HG02852 (cell line): ENCODE results near the gene DUS2.

Experiments used
- ATAC-seq: cut with Tn5 transposase; IDR thresholded peaks from one replicate; pipeline ENCODE4 v1.9.1; 2021; ENCODE audit warnings: mild to moderate bottlenecking, moderate library complexity; ENCODE audit not compliant: unreplicated experiment

The DUS2 gene

DNA sequence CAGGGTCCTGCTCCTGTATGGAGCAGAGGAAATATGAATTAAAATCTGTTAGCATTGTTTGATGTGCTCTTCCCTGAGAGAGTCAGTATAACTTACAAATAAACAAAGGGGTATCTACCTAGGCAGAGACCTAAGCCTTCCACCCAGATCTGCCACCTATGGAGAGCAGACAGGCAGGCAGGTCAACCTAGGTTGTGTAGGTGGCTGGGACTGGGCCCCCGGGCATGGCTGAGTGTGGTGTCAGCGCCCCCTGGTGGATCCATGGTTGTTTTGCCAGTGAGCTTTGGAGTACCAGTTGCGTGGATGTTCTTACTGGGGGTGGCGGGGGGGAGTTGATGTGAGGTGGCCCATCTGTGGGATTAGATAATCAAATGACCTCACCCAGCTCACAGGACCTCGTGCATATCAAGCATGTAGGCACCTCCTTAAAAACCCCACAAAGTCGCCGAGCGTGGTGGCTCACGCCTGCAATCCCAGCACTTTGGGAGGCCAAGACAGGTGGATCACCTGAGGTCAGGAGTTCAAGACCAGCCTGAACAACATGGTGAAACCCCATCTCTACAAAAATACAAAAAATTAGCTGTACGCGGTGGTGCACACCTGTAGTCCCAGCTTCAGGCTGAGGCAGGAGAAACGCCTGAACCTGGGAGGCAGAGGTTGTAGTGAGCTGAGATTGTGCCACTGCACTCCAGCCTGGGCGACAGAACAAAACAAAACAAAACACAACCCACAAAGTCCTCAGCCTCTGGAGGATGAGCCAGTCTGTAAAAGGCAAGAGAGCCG, 17.6 kb downstream of the DUS2 start:
- peak; percentile 75 for ATAC-seq

DNA sequence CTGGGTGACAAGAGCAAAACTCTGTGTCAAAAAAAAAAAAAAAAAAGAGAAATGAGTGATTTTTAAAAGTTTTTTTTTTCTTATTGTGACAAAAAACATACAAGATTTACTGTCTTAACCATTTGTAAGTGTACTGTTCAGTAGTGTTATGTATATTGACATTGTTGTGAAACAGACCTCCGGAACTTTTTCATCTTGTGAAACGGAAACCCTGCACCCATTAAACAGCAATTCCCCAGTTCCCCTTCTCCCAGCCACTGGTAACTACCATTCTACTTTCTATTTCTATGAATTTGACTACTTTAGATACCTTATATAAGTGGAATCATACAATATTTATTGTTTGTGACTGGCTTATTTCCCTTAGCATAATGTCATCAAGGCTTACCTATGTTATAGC, 18.7 kb downstream of the DUS2 start:
- ATAC-seq: no peak

DNA sequence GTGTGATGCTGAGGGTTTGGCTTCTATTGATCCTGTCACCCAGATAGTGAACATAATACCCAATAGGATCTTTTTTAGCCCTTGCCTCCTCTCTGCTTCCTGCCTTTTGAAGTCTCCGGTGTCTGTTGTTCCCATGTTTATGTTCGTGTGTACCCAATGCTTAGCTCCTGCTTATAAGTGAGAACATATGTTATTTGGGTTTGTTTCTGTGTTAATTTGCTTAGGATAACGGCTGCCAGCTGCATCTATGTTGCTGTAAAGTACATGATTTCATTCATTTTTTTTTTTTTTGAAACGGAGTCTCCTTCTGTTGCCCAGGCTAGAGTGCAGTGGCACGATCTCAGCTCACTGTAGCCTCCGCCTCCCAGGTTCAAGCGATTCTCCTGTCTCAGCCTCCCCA, 23.0 kb downstream of the DUS2 start:
- ATAC-seq: no peak

DNA sequence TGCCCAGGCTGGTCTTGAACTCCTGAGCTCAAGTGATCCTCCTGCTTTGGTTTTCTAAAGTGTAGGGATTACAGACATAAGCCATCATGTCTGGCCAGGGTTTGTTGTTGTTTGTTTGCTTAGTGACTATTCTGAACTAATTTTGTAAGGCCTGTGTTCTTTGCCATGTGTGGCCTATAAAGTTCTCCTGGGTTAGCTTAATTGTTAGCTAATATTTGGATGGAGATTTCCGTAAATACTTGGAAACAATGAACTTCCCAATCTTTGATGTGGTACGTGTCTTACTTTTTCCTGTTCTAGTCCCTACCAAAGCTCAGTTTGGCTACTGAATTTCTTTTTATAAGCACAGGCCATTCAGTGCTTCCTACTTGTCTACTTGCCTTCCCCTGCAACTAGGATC, 24.9 kb downstream of the DUS2 start:
- ATAC-seq: no peak

DNA sequence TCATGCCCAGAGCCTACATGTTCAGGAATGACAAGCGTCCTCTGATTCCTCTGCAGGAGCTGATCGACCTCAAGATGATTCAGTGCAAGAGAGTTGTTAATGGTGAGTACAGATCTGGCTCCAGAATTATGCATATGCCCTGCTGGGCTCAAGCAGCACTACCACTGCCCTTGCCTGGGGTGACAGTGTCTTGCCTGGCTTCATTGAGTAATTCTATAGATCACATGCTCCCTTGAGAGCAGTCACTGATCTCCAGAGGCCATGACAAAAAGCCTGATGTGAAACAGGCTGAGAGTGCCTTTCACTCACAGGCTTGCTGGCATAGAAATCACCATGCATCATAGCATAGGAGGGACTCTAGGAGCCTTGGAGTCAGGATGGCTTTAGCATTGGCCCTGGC, 26.4 kb downstream of the DUS2 start:
- no peak for ATAC-seq

DNA sequence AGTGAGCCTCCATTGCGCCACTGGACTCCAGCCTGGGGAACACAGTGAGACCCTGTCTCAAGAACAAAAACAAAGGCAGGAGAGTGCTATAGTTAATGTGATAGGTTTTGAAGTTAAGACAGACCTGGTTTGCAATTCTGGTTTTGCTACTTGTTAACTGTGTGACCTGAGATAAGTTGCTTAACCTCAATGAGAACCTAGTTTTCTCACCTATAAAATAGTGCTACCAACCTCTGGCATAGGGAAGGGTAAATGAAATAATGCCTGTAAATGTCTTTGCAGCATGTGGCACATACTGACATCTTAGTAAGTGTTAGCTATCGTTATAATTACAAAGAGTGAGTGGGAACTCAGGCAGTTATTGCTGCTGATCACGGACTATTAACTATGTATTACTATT, 32.3 kb downstream of the DUS2 start:
- no peak for ATAC-seq

DNA sequence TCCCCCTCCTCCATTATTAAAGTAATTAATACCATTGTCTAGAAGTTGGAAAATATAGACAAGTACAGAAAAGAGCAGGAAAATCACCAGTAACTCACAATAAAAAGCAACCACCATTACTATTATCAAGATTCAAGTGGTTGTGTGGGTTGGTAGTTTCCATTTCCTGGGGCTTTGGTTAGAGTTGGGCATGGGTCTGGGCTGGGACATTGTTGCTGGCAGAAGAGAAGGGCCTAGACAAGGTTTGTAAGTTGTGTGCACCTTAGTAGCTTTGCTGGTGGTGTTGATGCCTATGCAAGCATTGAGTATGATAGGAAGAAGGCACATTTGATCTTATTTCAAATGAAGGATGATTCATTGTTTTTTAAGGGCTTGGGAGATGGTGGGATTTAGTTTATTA, 36.7 kb downstream of the DUS2 start:
- ATAC-seq: no peak

DNA sequence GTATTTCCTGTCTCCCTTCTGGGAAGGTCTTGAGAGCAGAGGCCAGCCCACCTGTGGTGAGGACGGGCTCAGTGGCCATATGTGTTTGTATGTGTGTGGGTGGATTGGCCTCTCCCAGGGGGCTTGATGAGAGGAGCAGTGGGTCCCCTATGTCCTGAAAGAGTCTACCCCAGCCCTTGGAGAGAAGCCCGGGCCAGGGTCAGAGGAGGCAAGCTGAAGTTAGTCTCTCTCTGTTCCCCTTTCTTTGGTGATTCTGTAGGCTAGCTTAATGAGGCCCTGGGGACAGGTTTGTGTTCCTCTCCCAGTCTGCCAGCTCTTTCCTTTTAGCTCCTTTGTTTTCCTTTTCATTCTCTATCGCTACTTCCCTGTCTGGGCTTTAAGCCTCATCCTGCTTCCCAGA, 38.3 kb downstream of the DUS2 start:
- ATAC-seq: no peak

DNA sequence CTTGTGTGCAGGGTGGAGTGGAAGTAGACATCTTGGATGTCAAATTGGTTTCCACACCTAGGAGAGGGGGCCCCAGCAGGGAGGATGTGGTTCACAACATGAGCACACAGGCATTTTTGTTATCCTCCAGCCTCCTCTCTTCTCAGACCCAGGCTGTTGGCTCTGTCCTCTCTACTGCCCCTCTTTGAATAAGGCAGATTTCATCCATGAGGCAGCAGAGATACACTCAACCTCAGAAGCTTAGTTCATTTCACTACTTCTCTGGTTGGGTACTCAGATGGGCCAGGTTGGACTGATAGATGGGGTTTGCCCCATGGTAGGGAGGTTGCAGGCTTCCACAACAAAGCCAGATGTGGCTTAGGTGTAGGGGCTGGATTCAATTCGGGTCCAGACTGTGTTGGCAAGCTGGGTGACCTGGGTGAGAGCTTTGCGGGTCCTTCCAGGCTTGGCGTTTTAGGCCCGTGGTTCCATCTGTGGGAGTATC, 39.9 kb downstream of the DUS2 start:
- ATAC-seq: no peak

DNA sequence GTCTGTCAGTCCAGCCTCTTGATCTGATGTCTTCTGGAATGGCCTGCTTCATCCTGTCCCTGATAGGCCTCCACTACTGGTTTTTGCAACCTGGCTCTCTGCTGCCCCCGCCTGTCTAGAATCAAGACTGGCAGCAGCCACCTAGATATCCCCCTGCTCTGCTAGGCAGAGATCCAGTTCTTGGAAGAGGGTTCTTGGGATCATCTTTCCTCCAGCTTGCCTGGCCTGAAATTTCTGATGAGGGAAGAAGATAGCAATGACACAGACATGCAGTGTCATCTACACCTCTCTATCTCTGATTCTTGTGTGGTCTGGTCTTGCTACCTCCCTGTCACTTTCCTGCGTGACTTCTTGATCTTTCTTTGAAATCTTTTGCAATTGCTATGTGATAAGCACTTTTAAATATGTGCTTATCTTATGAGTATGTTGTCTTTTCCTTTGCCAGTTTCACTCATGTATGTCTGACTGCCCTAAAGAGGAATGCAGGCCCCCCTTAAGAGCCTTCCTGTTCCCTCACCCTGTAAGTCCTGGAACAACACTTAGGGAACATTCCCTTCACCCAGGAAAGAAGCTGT, 41.8 kb downstream of the DUS2 start:
- no peak for ATAC-seq

DNA sequence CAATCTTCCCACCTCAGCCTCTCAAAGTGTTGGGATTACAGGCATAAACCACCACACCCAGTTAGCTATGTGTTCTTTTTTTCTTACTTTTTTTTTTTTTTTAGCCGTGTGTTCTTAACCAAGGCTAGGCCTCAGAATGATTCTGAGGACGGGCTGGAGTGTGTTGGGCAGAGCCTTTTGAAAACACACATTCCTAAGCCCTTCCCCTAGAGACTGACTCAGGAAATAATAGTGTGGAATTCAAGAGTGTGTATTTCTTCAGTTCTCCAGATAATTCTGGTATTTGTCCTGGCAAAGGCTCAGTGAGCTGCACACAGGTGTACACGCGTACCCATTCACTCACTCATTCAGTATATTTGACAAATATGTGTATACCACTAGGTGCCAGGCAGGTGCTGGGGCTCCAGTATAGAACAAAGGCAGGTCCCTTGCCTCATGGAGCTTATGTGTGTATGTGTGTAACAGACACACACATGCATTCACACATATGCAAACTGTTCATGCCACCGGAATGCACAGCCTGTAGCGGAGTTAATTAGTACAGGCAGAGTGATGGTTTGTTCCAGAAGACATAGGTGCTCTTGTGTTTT, 42.7 kb downstream of the DUS2 start:
- no peak for ATAC-seq

DNA sequence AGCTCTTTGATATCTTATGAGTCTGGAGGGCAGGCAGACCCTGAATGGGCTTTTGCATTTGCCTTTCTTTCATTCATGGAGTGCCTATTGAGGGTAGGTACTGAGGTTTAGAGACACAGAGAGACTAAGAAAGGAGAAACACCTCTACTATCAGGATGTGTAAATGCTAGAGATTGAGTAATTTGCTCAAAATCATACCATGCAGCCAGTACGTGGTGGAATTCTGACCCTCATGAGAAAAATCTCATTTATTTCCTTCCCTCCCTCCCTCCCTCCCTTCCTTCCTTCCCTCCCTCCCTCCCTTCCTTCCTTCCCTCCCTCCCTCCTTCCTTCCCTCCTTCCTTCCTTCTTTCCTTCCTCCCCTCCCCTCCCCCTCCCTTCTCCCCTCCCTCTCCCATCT, 43.7 kb downstream of the DUS2 start:
- no peak for ATAC-seq

DNA sequence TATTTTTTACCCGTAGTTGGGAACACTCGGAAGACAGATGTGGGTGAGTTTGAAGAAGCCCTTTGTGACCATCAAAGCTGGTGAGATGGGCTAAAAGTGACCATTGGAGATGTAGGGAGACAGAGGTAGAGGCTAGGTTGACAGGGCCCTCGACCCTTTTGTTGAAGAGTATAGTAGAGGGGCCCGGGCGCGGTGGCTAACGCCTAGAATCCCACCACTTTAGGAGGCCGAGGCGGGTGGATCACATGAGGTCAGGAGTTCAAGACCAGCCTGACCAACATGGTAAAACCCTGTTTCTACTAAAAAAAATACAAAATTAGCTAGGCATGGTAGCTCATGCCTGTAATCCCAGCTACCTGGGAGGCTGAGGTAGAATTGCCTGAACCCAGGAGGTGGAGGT, 45.8 kb downstream of the DUS2 start:
- ATAC-seq: no peak

DNA sequence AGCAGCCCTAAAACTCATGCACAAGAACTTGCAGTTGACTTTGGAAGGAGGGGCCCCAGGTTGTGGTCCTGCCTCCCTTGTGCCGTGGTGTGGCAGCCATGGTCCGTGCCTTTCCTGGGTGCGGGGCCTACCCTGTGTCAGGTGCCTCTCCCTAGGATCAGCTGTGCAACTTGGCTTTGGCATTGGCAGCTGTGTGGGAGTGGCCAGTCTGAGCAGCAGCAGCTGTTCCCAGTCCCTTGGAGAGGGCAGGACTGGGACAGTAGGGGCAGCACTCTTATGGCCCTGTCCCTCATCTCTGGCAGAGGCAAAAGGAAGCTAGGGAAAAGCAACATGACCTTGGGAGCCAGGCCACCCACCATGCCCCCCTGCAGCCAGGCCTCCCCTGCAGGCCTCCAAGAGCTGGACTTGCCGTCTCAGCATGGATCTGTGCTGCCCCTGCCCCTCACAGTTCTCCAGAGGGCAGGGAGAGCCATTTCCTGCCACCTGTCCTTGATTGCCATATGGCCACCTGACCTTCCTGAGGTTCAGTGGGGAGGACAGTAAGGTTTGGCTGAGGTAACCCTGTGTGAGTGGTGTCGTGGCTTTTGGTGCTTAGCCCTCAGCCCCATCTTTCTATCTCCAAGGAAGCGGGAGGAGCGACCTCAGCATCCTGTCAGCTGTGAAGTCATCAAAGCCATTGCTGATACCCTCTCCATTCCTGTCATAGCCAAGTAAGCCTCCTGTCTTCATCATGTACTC, 46.6 kb downstream of the DUS2 start:
- no peak for ATAC-seq

DNA sequence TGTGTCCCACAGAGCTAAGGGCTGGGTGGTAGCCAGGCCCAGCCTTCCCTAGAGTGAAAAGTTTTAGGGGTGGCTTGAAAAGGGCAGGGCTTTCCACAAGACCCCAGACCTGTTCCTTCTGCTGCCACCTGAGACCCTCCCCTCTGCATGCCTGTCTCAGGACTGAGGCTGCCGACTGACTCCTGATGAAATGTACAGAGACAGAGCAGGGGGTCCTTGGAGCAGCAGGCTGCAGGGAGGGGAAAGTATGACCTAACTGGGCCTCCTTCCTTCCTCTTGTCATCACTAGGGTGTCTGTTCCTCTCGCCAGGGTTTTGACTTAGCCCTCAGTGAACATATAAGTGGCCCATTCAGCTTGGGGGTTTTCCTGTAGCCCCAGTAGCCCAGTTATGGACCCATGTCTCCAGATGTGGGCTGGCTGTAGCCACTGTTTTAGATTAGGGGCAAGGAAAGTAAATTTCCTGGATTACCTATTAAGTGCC, 47.2 kb downstream of the DUS2 start:
- no peak for ATAC-seq

DNA sequence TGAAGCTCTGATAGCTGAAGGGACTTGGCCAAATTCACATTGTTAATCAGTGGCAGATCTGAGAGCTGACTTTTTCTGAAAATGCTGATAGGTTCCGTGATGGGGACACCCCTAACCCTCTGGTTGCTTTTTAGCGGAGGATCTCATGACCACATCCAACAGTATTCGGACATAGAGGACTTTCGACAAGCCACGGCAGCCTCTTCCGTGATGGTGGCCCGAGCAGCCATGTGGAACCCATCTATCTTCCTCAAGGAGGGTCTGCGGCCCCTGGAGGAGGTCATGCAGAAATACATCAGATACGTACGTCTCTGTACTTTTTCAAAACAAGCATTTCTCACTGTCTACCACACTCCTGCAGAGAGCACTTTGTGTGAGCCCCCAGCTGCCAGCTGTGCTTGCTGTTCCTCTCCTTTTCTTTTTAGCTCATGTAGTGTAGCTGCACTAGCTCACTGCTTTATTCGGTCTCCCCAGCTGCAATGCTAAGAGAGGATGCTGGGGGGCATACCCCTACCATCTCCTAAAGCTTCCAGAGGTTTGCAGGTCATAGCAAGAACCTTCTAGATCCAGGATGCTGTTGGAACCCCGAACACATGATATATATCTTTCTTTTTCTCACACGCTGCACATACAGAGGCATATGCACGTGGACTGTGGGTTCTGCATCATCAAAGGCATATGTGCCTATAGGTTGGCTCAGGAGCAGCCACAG, 47.9 kb downstream of the DUS2 start:
- no peak for ATAC-seq

DNA sequence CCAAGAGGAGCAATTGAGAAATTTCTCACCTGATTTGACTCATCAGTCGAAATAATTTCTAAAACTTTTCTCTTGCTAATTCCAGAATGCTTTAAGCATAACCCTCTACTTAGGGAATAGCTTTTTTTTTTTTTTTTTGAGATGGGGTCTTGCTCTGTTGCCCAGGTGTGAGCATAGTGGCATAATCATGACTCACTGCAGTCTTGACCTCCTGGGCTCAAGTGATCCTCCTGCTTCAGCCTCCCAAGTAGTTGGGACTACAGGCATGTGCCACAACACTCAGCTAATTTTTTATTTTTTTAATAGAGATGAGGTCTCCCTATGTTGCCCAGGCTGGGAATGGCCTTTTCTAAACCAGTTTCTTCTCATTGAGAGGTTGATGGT, 48.4 kb downstream of the DUS2 start:
- no peak for ATAC-seq

DNA sequence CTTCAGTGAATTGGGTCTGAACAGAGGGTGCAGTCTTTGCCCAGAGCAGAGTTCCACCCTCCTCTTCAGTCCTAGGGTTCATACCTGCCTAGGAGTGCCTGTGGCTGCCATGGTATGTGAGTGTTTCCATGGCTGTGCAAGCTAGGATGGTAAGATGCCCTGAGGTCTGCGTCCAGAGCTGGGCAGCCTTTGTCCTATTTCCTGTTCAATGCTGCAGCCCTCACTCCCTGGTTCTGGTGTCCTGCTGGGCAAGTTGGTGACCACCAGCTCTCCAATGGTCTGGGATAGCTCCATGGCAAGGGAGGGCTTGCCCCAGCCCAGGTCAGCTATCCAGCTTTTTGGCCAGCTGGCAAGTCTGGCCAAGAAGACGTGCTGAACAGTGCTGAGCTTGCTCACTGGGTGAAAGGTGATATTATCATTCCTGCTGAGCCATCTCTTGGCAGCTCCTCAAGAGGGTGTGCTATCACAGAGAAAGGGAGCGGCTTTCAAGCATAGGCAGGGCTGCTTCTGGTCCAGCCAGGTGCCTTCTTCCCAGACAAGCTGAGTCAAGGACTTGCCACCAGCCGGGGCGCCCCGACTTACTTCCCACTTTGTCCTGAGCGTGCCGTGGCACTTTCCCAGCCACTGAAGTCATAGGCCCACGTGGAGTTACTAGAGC, 49.1 kb downstream of the DUS2 start:
- no peak for ATAC-seq

DNA sequence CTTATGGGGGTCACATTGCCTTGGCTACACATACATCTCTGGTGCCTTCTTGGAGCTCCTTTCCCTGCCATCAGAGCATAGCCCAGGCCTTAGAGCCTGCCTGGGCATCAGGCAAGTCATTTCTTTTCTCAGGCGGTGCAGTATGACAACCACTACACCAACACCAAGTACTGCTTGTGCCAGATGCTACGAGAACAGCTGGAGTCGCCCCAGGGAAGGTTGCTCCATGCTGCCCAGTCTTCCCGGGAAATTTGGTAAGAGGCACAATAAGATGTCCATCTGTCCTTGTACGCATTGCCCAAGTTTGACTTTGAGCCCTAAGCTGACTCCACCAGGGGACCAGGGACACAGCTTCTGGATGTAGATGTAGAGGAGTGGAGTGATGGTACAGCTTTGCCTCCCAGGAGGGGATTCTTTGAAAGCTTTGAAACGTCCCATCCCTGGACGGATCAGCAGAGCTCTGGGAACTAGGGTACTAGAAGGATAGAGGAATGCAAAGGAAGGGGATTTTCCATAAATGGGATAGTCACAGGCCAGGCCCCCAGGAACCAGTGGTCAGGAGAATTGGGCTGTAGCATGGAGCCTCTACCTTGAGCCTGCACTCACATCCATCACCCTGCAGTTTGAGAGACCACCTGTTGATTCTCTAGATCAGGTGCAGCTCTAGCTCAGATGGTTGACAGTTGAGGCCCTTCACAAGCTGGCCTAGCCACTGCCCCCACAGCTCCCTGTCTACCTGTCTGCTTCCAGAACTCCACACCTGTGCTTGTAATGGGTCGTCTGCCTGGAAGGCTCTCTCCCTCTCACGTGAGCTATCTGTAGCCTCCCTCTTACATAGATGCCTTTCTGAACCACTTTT, 51.0 kb downstream of the DUS2 start:
- ATAC-seq: no peak
